ENCODE data around the gene CCDC186. TPM values are rescaled to one million over a fixed set of nuclear protein-coding genes. Genes with fewer than 3 reads are reported as not detected.

Gene CCDC186
- total RNA-seq, 4 donors from 2014 or later: 39.0 to 87.8 (median 50.9) TPM

GRCh38 chr10:114087655-114088054 lies 86.3 kb downstream of the CCDC186 start:
- Histone ChIP-seq H3K9me3 (no peaks in the 10 kb centered on the region), H3K36me3 (no peaks in the 10 kb centered on the region), H3K4me1 (no peaks in the 10 kb centered on the region), H3K27ac (no peak overlapping the region), H3K27me3 (no peaks in the 10 kb centered on the region), H3K4me3 (no peak overlapping the region)
- TF ChIP-seq POLR2A (IDR thresholded peaks at IDR 0.05) (no peak), EP300 (IDR thresholded peaks at IDR 0.05) (no peak)
- WGBS: 78% methylated on average over 4 of the region's 4 CpGs
- no peak for DNase-seq (ENCODE audit: low spot score in 2 of 2)

DNA sequence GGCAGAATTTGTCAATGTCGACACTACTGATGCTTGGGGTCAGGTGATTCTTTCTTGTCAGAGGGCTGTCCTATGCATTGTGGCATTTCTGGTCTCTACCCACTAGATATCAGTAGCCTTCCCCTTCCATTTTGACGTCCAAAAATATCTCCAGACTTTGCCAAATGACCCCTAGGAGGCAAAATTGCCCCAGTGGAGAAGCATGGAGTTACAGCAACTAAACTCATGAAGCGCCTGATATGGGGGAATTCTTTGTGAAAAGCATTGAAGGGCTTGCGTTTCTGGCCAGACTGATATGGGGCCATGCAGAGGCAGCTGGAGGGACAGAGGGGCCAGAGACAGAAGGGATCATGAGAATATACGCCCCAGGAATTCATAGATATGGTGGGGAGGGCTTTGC lies 86.7 kb downstream of the CCDC186 start:
- Histone ChIP-seq H3K4me3 (no peak overlapping the region), H3K9me3 (no peaks in the 10 kb centered on the region), H3K4me1 (no peaks in the 10 kb centered on the region), H3K36me3 (no peaks in the 10 kb centered on the region), H3K27ac (no peak overlapping the region), H3K27me3 (no peaks in the 10 kb centered on the region)
- TF ChIP-seq POLR2A (IDR thresholded peaks at IDR 0.05) (no peak), POLR2AphosphoS5 (IDR thresholded peaks at IDR 0.05) (no peak), CTCF (IDR thresholded peaks at IDR 0.05) (no peak), EP300 (IDR thresholded peaks at IDR 0.05) (no peak)
- 89% methylated on average over 5 of the region's 5 CpGs for WGBS
- DNase-seq (ENCODE audit: low spot score in 2 of 2): no peak

DNA sequence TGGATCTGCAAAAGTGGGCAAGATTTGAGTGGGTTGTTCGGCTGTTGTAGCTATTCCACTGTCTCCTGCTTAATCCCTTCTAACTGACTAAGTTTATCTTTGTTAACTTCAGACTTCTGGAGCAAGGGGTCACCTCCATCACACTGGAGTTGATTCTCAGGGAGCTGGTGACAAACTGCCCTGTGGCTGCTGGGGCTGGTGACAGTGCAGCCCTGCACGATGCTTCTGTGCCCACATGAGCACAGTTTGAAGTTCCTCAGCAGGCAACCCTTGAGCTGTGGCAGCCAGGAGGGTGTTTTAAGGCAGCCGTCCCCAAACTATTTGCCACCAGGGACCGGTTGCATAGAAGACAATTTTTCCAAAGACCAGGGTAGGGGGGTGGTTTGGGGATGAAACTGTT lies 89.8 kb downstream of the CCDC186 start:
- Histone ChIP-seq H3K9me3 (no peaks in the 10 kb centered on the region), H3K4me1 (no peaks in the 10 kb centered on the region), H3K27me3 (no peaks in the 10 kb centered on the region), H3K36me3 (no peaks in the 10 kb centered on the region), H3K27ac (no peak overlapping the region), H3K4me3 (no peak overlapping the region)
- WGBS: 96% methylated on average over 3 of the region's 4 CpGs
- no peak for TF ChIP-seq EP300 (IDR thresholded peaks at IDR 0.05)
- no peak for DNase-seq (ENCODE audit: low spot score in 2 of 2)

DNA sequence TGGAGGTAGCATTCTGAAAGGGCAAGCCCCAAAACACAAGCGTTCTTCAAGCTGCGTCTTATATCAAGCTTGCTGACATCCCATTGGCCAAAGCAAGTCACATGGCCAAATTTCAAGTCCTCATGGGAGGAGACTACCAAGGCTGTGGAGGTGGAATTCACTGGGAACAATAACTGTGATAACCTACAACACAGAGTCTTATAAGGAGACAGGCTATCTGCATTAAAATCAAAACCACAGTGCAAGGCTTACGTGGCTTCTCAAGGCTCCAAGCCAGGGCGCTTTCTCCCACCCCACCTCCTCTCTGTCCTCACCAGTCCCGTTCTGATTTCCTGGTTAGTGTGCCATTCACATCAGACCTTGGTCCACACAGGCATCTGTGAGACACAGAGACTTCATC lies 91.0 kb downstream of the CCDC186 start:
- no peaks in the 10 kb centered on the region for H3K9me3 ChIP-seq
- TF ChIP-seq CTCF (IDR thresholded peaks at IDR 0.05) (no peak), EP300 (IDR thresholded peaks at IDR 0.05) (no peak), POLR2AphosphoS5 (IDR thresholded peaks at IDR 0.05) (no peak), POLR2A (IDR thresholded peaks at IDR 0.05) (no peak)
- no peaks in the 10 kb centered on the region for H3K27me3 ChIP-seq
- no peak overlapping the region for H3K27ac ChIP-seq
- H3K36me3 ChIP-seq: no peaks in the 10 kb centered on the region
- H3K4me3 ChIP-seq: no peak overlapping the region
- WGBS: 86% methylated on average over 4 of the region's 5 CpGs
- no peak for DNase-seq (ENCODE audit: low spot score in 2 of 2)
- H3K4me1 ChIP-seq: no peaks in the 10 kb centered on the region

- DNase-seq (ENCODE audit: low spot score in 2 of 2): no peak
- WGBS: 85% methylated on average over 8 of the region's 8 CpGs
- Histone ChIP-seq H3K36me3 (no peaks in the 10 kb centered on the region), H3K27ac (no peak overlapping the region), H3K27me3 (no peaks in the 10 kb centered on the region), H3K4me3 (no peak overlapping the region), H3K9me3 (no peaks in the 10 kb centered on the region), H3K4me1 (no peaks in the 10 kb centered on the region)
- TF ChIP-seq EP300 (IDR thresholded peaks at IDR 0.05) (no peak), POLR2A (IDR thresholded peaks at IDR 0.05) (no peak), POLR2AphosphoS5 (IDR thresholded peaks at IDR 0.05) (no peak)
Measured at GRCh38 chr10:114081911-114082583, 92.0 kb downstream of the CCDC186 start.

- 85% methylated on average over 5 of the region's 5 CpGs for WGBS
- no peak overlapping the region for H3K27ac ChIP-seq
- no peak overlapping the region for H3K4me3 ChIP-seq
Measured at GRCh38 chr10:114079421-114079820, 94.6 kb downstream of the CCDC186 start.

More at GRCh38 chr10:114079421-114079820, 94.6 kb downstream of the CCDC186 start:
- H3K27me3 ChIP-seq: no peaks in the 10 kb centered on the region
- no peaks in the 10 kb centered on the region for H3K36me3 ChIP-seq
- H3K4me1 ChIP-seq: no peaks in the 10 kb centered on the region
- no peak for DNase-seq (ENCODE audit: low spot score in 2 of 2)
- H3K9me3 ChIP-seq: no peaks in the 10 kb centered on the region
- no peak for TF ChIP-seq POLR2A (IDR thresholded peaks at IDR 0.05)
- TF ChIP-seq POLR2AphosphoS5 (IDR thresholded peaks at IDR 0.05): no peak
- TF ChIP-seq EP300 (IDR thresholded peaks at IDR 0.05): no peak
- TF ChIP-seq CTCF (IDR thresholded peaks at IDR 0.05): no peak
